ENCODE measurements around the gene ATP6AP2. TPM values are rescaled to one million over a fixed set of nuclear protein-coding genes. Genes with fewer than 3 reads are reported as not detected.

The ATP6AP2 gene
- total RNA-seq, 1 experiment from 2014 or later = 67.5 TPM

DNA sequence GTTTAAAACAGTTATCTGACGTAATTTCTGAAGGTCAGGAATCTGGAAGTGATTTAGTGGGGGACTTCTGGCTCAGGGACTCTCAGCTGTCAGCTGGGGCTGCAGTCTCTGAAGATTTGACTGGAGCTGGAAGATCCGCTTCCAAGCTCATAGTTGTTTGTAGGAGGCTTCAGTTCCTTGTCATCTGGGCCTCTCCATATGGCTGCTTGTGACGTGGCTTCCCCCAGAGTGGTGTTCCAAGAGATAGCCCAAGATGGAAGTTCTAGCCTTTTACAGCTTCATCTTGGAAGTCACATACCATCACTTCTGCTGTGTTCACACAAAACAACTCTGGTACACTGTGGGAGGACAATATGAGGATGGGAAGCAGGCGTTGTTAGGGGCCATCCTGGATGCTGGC, 44.5 kb downstream of the ATP6AP2 start:
- H3K9me3 Mint-ChIP-seq = peaks cover 50 to 59% of the 10 kb centered on the region in 2 experiments
- H3K4me3 Mint-ChIP-seq = no peak overlapping the region
- Histone ChIP-seq H3K9me3 (ENCODE audit: control insufficient read depth, low read depth, low read length) (no peaks in the 10 kb centered on the region), H4K20me1 (ENCODE audit: control insufficient read depth, insufficient read depth, insufficient read length) (no peaks in the 10 kb centered on the region), H2BK20ac (ENCODE audit: low read depth, low read length, poor library complexity, severe bottlenecking) (no peak overlapping the region), H3K79me1 (ENCODE audit: insufficient read depth, low read depth, low read length, poor library complexity, severe bottlenecking) (no peaks in the 10 kb centered on the region), H3K4me2 (ENCODE audit: insufficient read depth, insufficient read length, low read length) (no peak overlapping the region), H3K14ac (ENCODE audit: insufficient read depth, low read length) (no peak overlapping the region), H3K27me3 (ENCODE audit: insufficient read depth, low read length) (no peaks in the 10 kb centered on the region), H3K23me2 (ENCODE audit: insufficient read length, low read depth, low read length, poor library complexity, severe bottlenecking) (no peaks in the 10 kb centered on the region), H3K18ac (ENCODE audit: insufficient read length, low read depth, low read length) (no peak overlapping the region), H4K5ac (ENCODE audit: insufficient read length, low read depth, low read length) (no peak overlapping the region), H3K27ac (ENCODE audit: insufficient read length, low read depth, low read length) (no peak overlapping the region), H2BK15ac (ENCODE audit: low read depth, low read length) (no peak overlapping the region), H2AFZ (ENCODE audit: low read length) (no peak overlapping the region), H2BK12ac (ENCODE audit: insufficient read length, low read depth, low read length) (no peak overlapping the region), H3K79me2 (ENCODE audit: insufficient read depth, low read length) (no peaks in the 10 kb centered on the region), H3K4me1 (ENCODE audit: insufficient read depth, low read length) (no peaks in the 10 kb centered on the region), H3T11ph (ENCODE audit: low read length) (no peak overlapping the region), H2BK5ac (ENCODE audit: insufficient read length, low read length) (no peak overlapping the region), H2BK120ac (ENCODE audit: low read depth, low read length, poor library complexity, severe bottlenecking) (no peak overlapping the region), H4K91ac (ENCODE audit: insufficient read length, low read depth, low read length) (no peak overlapping the region), H2AK5ac (ENCODE audit: insufficient read length, low read length) (no peak overlapping the region), H3K23ac (ENCODE audit: insufficient read length, low read depth, low read length) (no peak overlapping the region), H4K8ac (replicated peaks; ENCODE audit: insufficient read length, low read depth, low read length) (no peak overlapping the region), H3K56ac (ENCODE audit: insufficient read length, low read depth, low read length) (no peak overlapping the region), H3K4ac (ENCODE audit: low read depth, low read length) (no peak overlapping the region), H3K9ac (ENCODE audit: extremely low read depth, insufficient read length, low read length) (no peak overlapping the region)
- DNase-seq = no peak
- H3K36me3 Mint-ChIP-seq (ENCODE audit: insufficient read depth in 1 of 3, low read depth in 3 of 3) = peaks cover 0 to 19% (median 11%) of the 10 kb centered on the region in 3 experiments; a peak in 5 of 7 replicates
- TF ChIP-seq, protein P1, sequence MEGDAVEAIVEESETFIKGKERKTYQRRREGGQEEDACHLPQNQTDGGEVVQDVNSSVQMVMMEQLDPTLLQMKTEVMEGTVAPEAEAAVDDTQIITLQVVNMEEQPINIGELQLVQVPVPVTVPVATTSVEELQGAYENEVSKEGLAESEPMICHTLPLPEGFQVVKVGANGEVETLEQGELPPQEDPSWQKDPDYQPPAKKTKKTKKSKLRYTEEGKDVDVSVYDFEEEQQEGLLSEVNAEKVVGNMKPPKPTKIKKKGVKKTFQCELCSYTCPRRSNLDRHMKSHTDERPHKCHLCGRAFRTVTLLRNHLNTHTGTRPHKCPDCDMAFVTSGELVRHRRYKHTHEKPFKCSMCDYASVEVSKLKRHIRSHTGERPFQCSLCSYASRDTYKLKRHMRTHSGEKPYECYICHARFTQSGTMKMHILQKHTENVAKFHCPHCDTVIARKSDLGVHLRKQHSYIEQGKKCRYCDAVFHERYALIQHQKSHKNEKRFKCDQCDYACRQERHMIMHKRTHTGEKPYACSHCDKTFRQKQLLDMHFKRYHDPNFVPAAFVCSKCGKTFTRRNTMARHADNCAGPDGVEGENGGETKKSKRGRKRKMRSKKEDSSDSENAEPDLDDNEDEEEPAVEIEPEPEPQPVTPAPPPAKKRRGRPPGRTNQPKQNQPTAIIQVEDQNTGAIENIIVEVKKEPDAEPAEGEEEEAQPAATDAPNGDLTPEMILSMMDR (conservative IDR thresholded peaks at IDR 0.05) = no peak
- no peaks in the 10 kb centered on the region; the same call in none of the 2 replicates for H3K27me3 Mint-ChIP-seq (ENCODE audit: low read depth)
- no CpG with 5 or more reads among the region's 4 CpGs for WGBS (ENCODE audit: extremely low coverage, insufficient read length, low lambda C conversion rate)
- H3K27ac Mint-ChIP-seq = no peak overlapping the region
- H3K4me1 Mint-ChIP-seq = peaks cover 0 to 8% of the 10 kb centered on the region in 2 experiments; a peak in 1 of 4 replicates
